Panc1 (cell line): ENCODE measurements around the gene MICAL2. TPM values are rescaled to one million over a fixed set of nuclear protein-coding genes. Genes with fewer than 3 reads are reported as not detected.

Experiments
- ATAC-seq: fragments of 200-7000 bp; cut with Tn5 transposase; 2 replicates; pipeline ENCODE4 v1.9.1; 2020; ENCODE audit warnings: mild to moderate bottlenecking, moderate library complexity
- BruUV-seq: library from RNA; stranded (reverse); fragments of 400-500 nt; replicated peaks from 2 replicates; lab custom pipeline; 2021; lab: Mats Ljungman, UMichigan
- CTCF ChIA-PET: fragments of 300-600 bp; sonication (Branson Sonifier 250); formaldehyde crosslinking; loops from one replicate; lab custom pipeline; 2022; ENCODE audit warnings: antibody characterized with exemption; lab: Charles Lee
- POLR2A ChIA-PET: fragments of 300-600 bp; sonication (Branson Sonifier 250); formaldehyde crosslinking; loops from one replicate; lab custom pipeline; 2022; ENCODE audit warnings: antibody characterized with exemption; lab: Charles Lee
- DNase-seq: peaks from one replicate; pipeline ENCODE4 v3.0.0-alpha.2; 2010; ENCODE audit warnings: low read depth, low spot score
- H3K27ac ChIP-seq: 2 replicates; pipeline ENCODE4 v1.5.1; 2011; ENCODE audit warnings: mild to moderate bottlenecking, low read length, inconsistent platforms
- H3K27me3 ChIP-seq: fragments of 200-500 bp; sonication (Bioruptor generic); 2 replicates; pipeline ENCODE4 v1.6.0; 2014; ENCODE audit warnings: low read length, inconsistent platforms; ENCODE audit not compliant: control insufficient read depth, insufficient read depth
- H3K36me3 ChIP-seq: fragments of 200-500 bp; sonication (Bioruptor generic); 2 replicates; pipeline ENCODE4 v1.5.1; 2014; ENCODE audit warnings: inconsistent platforms, mild to moderate bottlenecking, low read length, moderate library complexity; ENCODE audit not compliant: control insufficient read depth, insufficient read depth
- H3K4me1 ChIP-seq: 2 replicates; pipeline ENCODE4 v1.5.1; 2011; ENCODE audit warnings: inconsistent platforms, mild to moderate bottlenecking, low read length, moderate library complexity; ENCODE audit not compliant: control insufficient read depth, insufficient read depth
- H3K4me3 ChIP-seq, 2 experiments: 2 replicates each; pipeline ENCODE4 v1.5.1; 2011 to 2012; ENCODE audit warnings: low read depth in 2 of 2, low read length in 2 of 2, mild to moderate bottlenecking in 2 of 2, inconsistent platforms in 1 of 2, moderate library complexity in 1 of 2
- H3K9me3 ChIP-seq: fragments of 200-500 bp; sonication (Bioruptor generic); 2 replicates; pipeline ENCODE4 v1.5.1; 2014; ENCODE audit warnings: low read depth, mild to moderate bottlenecking, inconsistent platforms, low read length, moderate library complexity; ENCODE audit not compliant: control insufficient read depth, insufficient read depth
- CTCF ChIP-seq: fragments of 450-650 bp; IDR thresholded peaks from 2 replicates; pipeline ENCODE4 v1.5.1; 2017; ENCODE audit warnings: mild to moderate bottlenecking
- POLR2AphosphoS5 ChIP-seq: IDR thresholded peaks from 2 replicates; pipeline ENCODE4 v1.6.1; 2012; ENCODE audit warnings: mild to moderate bottlenecking, low read depth, low read length, moderate library complexity
- REST ChIP-seq, 2 experiments: IDR thresholded peaks; 2 replicates each; pipeline ENCODE4 v1.6.1; 2011 to 2012; ENCODE audit warnings: low read depth in 2 of 2, control low read depth in 1 of 2, low read length in 1 of 2, mild to moderate bottlenecking in 1 of 2, moderate library complexity in 1 of 2; ENCODE audit not compliant: insufficient read depth in 1 of 2
- SIN3A ChIP-seq: IDR thresholded peaks from 2 replicates; pipeline ENCODE4 v1.6.1; 2012; ENCODE audit warnings: low read depth, mild to moderate bottlenecking, low read length, moderate library complexity, borderline replicate concordance; ENCODE audit not compliant: insufficient read depth
- TCF7L2 ChIP-seq: IDR thresholded peaks from 2 replicates; pipeline ENCODE4 v1.6.1; 2011; ENCODE audit warnings: mild to moderate bottlenecking, low read depth, low read length, inconsistent platforms
- in situ Hi-C: cut with HindIII; loops from 2 replicates; pipeline ENCODE4 v1.10.0; 2016; ENCODE audit warnings: low sequenced_read_pairs, low pct_unique_long_range_greater_than_20kb
- intact Hi-C: fragments of 100-400 bp; cut with micrococcal nuclease; formaldehyde crosslinking; loops from one replicate; pipeline ENCODE4 v1.10.0; 2022; ENCODE audit not compliant: unreplicated experiment
- total RNA-seq: library from RNA; stranded (reverse); gene quantifications from one replicate; pipeline ENCODE4 v1.2.1, GENCODE V29; 2021; ENCODE audit not compliant: unreplicated experiment

MICAL2 gene
- total RNA-seq, 1 experiment from 2014 or later: 199 TPM

GRCh38 chr11:12239804-12240371 lies 129.5 kb downstream of the MICAL2 start:
- Histone ChIP-seq H3K4me3 (no peak overlapping the region), H3K27ac (no peak overlapping the region), H3K4me1 (peaks cover 9% of the 10 kb centered on the region), H3K36me3 (peaks cover 2% of the 10 kb centered on the region), H3K9me3 (no peaks in the 10 kb centered on the region), H3K27me3 (no peaks in the 10 kb centered on the region)
- ChIA-PET POLR2A (interaction anchor here (0.9 kb wide), 1 partner anchor 133 kb away, joined by 3 read pairs; no protein-coding TSS in a partner anchor), CTCF (no interaction called here)
- BruUV-seq: no TSS peak
- TF ChIP-seq POLR2AphosphoS5: no peak
- no peak for TF ChIP-seq SIN3A
- TF ChIP-seq CTCF: no peak
- no peak for TF ChIP-seq TCF7L2
- no peak for TF ChIP-seq REST (IDR thresholded peaks at IDR 0.05; ENCODE audit: insufficient read depth in 1 of 2, low read depth in 2 of 2, low read length in 1 of 2)
- intact Hi-C loops: loop anchor here (5.0 to 10.0 kb wide), 2 partner anchors 115 to 193 kb away; no protein-coding TSS in a partner anchor
- no peak for ATAC-seq
- DNase-seq: no peak
- in situ Hi-C loops: no loop called here

- H3K27me3 ChIP-seq: no peaks in the 10 kb centered on the region
- in situ Hi-C loops (no loop called here), intact Hi-C loops (no loop called here)
- peaks cover 6% of the 10 kb centered on the region for H3K4me1 ChIP-seq
- BruUV-seq: no TSS peak
- DNase-seq (no peak), ATAC-seq (no peak)
- no peak overlapping the region for H3K27ac ChIP-seq
- no peak overlapping the region for H3K4me3 ChIP-seq
- TF ChIP-seq POLR2AphosphoS5 (no peak), TCF7L2 (no peak), CTCF (no peak), REST (IDR thresholded peaks at IDR 0.05; ENCODE audit: insufficient read depth in 1 of 2, low read depth in 2 of 2, low read length in 1 of 2) (no peak), SIN3A (no peak)
- CTCF ChIA-PET: no interaction called here
- H3K9me3 ChIP-seq: no peaks in the 10 kb centered on the region
- POLR2A ChIA-PET: no interaction called here
- H3K36me3 ChIP-seq: peaks cover 2% of the 10 kb centered on the region
These were observed 130.3 kb downstream of the MICAL2 start for GRCh38 chr11:12240677-12241076.
